ENCODE results near the gene BATF2. TPM values are rescaled to one million over a fixed set of nuclear protein-coding genes. Genes with fewer than 3 reads are reported as not detected.

BATF2 gene
- total RNA-seq, 1 donor from 2014 or later = under 0.01 TPM

DNA sequence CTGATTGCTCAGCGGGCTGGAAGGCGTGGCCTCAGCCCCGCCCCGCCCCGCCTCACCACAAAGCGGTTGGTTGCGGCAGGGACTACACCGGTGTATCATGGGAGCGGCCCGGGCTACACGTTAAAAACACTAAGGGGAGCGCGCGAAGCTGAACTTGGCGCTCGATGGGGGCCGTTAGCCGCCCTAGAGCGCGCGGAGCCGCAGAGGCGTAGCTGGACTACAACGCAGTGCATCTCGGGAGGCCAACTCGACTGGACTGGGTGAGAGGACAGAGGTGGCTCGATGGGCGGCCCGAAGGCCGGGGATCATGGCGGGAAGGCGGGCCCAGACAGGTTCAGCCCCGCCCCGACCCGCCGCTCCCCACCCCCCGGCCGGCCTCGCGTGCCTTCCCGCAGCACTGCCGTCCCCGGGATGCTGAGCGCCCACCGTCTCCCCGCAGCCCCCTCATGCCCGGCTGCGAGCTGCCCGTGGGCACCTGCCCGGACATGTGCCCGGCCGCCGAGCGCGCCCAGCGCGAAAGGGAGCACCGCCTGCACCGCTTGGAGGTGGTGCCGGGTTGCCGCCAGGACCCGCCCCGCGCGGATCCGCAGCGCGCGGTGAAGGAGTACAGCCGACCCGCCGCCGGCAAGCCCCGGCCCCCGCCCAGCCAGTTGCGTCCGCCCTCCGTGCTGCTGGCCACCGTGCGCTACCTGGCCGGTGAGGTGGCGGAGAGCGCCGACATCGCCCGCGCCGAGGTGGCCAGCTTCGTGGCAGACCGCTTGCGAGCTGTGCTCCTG is 44.3 kb upstream of the BATF2 start, which contains the start of gene SAC3D1:
TSS of gene SAC3D1 (plus strand) at position 364 of the 776 bp plus-strand sequence. CDS start at position 447, 83 bp downstream.
- Histone ChIP-seq H3K27me3 (ENCODE audit: control insufficient read depth, insufficient read depth, low read length) (no peaks in the 10 kb centered on the region), H3K4me3 (ENCODE audit: low read depth, low read length) (peak within 1 kb of the TSS; percentile 71), H3K36me3 (ENCODE audit: control insufficient read depth, insufficient read depth, low read length) (peaks cover 9% of the 10 kb centered on the region)
- TF ChIP-seq, protein P1, sequence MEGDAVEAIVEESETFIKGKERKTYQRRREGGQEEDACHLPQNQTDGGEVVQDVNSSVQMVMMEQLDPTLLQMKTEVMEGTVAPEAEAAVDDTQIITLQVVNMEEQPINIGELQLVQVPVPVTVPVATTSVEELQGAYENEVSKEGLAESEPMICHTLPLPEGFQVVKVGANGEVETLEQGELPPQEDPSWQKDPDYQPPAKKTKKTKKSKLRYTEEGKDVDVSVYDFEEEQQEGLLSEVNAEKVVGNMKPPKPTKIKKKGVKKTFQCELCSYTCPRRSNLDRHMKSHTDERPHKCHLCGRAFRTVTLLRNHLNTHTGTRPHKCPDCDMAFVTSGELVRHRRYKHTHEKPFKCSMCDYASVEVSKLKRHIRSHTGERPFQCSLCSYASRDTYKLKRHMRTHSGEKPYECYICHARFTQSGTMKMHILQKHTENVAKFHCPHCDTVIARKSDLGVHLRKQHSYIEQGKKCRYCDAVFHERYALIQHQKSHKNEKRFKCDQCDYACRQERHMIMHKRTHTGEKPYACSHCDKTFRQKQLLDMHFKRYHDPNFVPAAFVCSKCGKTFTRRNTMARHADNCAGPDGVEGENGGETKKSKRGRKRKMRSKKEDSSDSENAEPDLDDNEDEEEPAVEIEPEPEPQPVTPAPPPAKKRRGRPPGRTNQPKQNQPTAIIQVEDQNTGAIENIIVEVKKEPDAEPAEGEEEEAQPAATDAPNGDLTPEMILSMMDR (IDR thresholded peaks at IDR 0.05; ENCODE audit: insufficient read depth, low read length, severe bottlenecking) = no peak
- no peak for FAIRE-seq
- peak; percentile 85 for DNase-seq (ENCODE audit: low read depth)

DNA sequence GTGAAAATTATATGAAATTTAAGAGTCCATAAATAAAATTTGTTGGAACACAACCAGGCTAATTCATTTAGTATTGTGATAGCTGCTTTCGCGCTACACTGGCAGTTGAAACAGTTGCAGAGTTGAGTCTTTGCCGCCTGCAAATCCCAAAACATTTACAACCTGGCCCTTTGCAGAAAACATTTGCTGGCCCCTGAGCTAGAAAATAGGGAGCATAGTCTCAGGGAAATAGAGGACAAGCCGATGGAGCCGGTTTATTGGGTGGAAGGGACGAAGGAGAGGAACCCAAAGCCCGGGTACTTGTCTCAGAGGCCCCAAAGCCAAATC is 43.7 kb upstream of the BATF2 start:
- TF ChIP-seq, protein P1 (IDR thresholded peaks at IDR 0.05; ENCODE audit: insufficient read depth, low read length, severe bottlenecking) = no peak
- H3K4me3 ChIP-seq (ENCODE audit: low read depth, low read length) = peak overlapping the region; percentile 71
- no peak for DNase-seq (ENCODE audit: low read depth)
- no peaks in the 10 kb centered on the region for H3K27me3 ChIP-seq (ENCODE audit: control insufficient read depth, insufficient read depth, low read length)
- peaks cover 11% of the 10 kb centered on the region for H3K36me3 ChIP-seq (ENCODE audit: control insufficient read depth, insufficient read depth, low read length)
- no peak for FAIRE-seq

DNA sequence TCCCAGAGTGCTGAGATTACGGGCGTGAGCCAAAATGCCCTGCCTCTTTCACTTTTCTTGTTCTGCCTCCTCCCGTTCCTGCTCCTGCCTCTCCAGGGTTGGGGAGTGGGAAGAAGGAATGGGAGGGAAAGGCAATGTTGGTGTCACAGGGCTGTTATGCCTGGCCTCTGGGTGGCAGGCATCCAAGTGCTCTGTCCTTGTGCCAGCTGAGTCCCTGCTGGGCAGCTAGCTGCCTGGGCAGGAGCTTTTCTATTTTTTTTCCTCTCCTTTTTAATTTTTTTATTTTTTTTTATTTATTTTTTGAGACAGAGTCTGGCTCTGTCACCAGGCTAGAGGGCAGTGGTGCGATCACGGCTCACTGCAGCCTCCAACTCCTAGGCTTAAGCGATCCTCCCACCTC is 40.2 kb upstream of the BATF2 start:
- no peak for FAIRE-seq
- TF ChIP-seq, protein P1 (IDR thresholded peaks at IDR 0.05; ENCODE audit: insufficient read depth, low read length, severe bottlenecking) = no peak
- peaks cover 20% of the 10 kb centered on the region for H3K36me3 ChIP-seq (ENCODE audit: control insufficient read depth, insufficient read depth, low read length)

DNA sequence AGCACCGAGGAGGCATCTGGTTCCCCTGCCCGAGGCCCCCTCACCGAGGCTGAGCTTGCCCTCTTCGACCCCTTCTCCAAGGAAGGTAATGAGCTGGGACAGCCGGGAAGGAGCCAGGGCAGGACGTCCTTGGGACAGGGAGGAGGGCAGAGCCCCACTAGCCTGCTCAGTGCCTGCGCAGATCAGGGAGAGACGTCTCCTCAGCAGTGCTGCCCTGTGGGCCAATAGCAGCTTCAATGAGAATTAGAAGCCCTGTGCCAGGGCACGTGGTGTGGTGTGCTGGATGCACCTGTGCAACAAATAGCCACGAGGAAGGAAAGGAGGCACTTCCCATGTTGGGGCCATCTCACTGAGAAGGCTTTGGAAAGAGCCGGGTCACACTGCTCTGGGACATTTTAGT is 38.8 kb upstream of the BATF2 start:
- TF ChIP-seq, protein P1 (IDR thresholded peaks at IDR 0.05; ENCODE audit: insufficient read depth, low read length, severe bottlenecking) = no peak
- Histone ChIP-seq H3K4me3 (ENCODE audit: low read depth, low read length) (no peak overlapping the region), H3K36me3 (ENCODE audit: control insufficient read depth, insufficient read depth, low read length) (peaks cover 20% of the 10 kb centered on the region), H3K27me3 (ENCODE audit: control insufficient read depth, insufficient read depth, low read length) (no peaks in the 10 kb centered on the region)
- no peak for FAIRE-seq
- DNase-seq (ENCODE audit: low read depth) = no peak

More for the DNA sequence above, 40.2 kb upstream of the BATF2 start:
- Histone ChIP-seq H3K4me3 (ENCODE audit: low read depth, low read length) (no peak overlapping the region), H3K27me3 (ENCODE audit: control insufficient read depth, insufficient read depth, low read length) (no peaks in the 10 kb centered on the region)
- no peak for DNase-seq (ENCODE audit: low read depth)

DNA sequence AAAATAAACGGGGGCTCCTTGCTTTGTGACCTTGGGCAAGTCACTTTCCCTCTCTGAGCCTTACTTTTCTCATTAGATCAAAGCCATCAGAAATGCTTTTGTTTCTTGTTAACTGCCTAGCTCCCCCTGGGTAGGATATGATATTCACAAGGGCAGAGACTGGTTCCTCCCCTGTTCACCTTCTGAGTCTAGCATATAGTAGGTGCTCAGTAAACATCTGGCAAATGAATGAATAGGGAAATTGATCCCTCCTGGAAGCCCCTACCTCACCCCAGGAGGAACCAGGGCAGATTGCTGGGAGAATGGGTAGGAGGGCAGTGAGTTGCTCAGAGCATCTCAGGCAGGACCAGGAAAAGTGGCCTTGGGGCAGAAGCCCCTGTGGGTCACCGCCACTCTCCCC is 37.7 kb upstream of the BATF2 start:
- FAIRE-seq = no peak
- TF ChIP-seq, protein P1 (IDR thresholded peaks at IDR 0.05; ENCODE audit: insufficient read depth, low read length, severe bottlenecking) = no peak
- DNase-seq (ENCODE audit: low read depth) = no peak
- no peak overlapping the region for H3K4me3 ChIP-seq (ENCODE audit: low read depth, low read length)
- peaks cover 18% of the 10 kb centered on the region for H3K36me3 ChIP-seq (ENCODE audit: control insufficient read depth, insufficient read depth, low read length)
- no peaks in the 10 kb centered on the region for H3K27me3 ChIP-seq (ENCODE audit: control insufficient read depth, insufficient read depth, low read length)

DNA sequence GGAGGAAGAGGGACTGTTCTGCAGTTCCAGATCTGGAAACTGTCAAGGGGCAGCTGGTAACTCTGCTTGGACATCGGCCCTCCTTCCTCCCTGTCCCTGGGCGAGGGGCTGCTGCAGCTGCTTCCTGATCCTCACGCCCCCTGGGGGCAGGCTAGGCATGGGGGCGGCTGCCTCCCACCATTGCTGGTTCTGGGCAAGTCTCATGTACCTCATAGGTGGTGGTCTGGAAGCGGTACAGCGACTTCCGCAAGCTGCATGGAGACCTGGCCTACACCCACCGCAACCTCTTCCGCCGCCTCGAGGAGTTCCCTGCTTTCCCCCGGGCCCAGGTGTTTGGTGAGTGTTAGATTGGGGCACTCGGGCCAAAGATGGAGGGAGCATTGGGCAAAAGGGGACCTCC is 35.4 kb upstream of the BATF2 start:
- TF ChIP-seq, protein P1 (IDR thresholded peaks at IDR 0.05; ENCODE audit: insufficient read depth, low read length, severe bottlenecking) = no peak
- Histone ChIP-seq H3K27me3 (ENCODE audit: control insufficient read depth, insufficient read depth, low read length) (no peaks in the 10 kb centered on the region), H3K4me3 (ENCODE audit: low read depth, low read length) (no peak overlapping the region), H3K36me3 (ENCODE audit: control insufficient read depth, insufficient read depth, low read length) (peaks cover 12% of the 10 kb centered on the region)
- FAIRE-seq (no peak), DNase-seq (ENCODE audit: low read depth) (no peak)
